Activated CD4-positive, alpha-beta T cell treated with anti-CD3 and anti-CD28 coated beads, Interleukin-10, Interleukin-2, amounts not matched to agents 100 ng/mL and 50 ng/mL, durations not matched to agents 16 hours and 8 hours (primary cell): Measurements from ENCODE around the gene WASF2.

Experiments used
- DNase-seq: peaks from one replicate; pipeline ENCODE4 v3.0.0-alpha.2; 2020

The WASF2 gene

DNA sequence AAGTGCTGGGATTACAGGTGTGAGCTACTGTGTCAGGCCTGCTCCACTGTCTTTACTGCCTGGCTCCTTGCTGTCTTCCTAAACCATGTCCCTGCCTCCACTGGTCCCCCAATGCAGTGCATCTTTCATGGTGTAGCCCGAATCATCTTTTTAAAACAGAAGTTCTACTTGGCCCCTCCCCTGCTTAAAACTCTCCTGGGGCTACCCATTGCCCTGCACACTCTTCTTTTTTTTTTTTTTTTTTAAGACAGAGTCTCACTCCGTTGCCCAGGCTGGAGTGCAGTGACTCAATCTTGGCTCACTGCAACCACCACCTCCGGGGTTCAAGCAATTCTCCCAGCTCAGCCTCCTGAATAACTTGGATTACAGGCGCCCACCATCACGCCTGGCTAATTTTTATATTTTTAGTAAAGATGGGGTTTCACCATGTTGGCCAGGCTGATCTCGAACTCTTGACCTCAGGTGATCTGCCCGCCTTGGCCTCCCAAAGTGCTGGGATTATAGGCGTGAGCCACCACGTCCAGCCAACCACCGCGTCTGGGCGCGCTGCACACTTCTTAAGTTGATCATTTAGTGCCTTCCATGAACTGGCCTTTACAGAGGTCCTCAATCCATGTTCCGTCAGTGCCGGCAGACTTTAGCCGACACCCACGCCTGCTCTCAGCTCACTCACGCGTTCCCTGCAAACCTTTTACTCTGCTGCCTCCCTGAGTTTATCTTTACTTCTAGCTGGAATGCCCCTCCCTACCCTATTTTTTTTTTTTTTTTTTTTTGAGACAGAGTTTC is 117.8 kb downstream of the WASF2 start:
- no peak for DNase-seq

DNA sequence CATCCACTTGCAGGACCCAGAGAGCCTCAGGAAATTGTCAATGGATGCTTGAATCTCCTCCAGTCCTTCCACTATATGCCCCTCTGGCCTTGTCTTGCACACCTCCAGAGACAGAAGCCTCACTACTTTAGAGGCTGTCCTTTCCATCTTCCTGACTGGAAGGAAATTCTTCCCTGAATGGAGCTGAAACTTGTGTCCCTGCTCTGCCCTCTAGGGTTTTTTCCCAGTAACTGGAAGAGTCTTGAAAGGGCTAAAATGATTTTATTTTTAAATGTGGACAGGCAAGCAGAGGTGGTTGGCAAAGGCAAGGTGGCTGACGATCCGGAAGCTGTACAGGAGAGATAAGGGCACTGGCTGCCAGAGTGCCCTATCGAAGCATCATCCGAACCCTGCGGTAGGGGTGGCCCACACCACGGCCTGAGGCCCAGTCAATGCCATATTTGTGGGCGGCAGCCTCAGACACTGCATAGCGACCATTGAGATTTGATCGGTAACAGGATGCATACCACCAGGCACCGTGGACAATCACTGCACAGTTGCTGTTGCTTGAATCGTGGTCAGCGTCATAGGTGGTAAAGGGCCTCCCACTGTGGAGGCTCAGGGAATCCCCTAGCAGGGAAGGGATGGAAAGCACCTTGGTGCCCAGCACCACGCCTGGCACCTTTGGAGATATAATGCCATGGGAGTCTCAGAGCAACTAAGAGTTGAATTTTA is 120.9 kb downstream of the WASF2 start:
- no peak for DNase-seq

DNA sequence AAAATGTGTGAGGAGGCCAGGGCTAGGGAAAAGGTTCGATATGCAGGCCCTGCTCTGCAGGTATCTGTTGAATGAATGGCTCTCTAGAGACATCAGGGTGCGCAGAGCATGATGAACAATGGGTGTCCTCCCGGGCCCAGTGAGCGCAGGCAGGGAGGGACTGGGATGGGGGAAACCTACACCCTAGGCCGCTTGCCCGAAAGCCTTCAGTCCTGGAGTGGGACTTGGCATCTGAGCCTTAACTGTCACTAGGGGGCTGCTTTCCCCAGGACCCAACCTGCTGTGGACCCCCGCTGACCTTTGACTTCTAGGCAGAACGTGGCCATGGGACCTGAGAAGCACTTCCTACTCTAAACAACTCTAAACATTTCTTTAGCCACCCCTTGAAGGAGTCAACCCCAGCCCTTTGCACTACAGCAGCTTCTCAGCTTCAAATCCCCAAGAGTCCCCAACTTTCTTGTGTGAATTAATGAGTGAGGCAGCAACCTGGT is 122.8 kb downstream of the WASF2 start:
- no peak for DNase-seq

GRCh38 chr1:27366411-27367159 is 123.4 kb downstream of the WASF2 start, which contains the start of gene MAP3K6:
Gene MAP3K6 (minus strand): TSS chr1:27366961. CDS start chr1:27366597, 364 bp downstream.
- peak; percentile 62 for DNase-seq

DNA sequence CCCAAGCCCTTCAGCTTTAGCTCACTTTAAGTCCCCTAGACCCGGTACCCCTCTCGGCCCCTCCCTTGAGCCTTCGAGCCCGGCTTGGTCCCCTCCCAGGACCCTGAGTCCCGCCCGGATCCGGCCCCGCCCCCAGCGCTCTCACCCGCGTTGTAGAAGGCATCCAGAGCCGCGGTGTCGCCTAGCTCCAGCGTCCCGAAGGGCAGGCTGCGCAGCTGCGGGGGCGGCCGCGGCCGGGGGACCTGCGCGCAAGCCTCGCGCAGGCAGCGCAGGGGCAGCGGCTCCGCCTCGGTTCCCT is 123.9 kb downstream of the WASF2 start:
- peak; percentile 82 for DNase-seq

DNA sequence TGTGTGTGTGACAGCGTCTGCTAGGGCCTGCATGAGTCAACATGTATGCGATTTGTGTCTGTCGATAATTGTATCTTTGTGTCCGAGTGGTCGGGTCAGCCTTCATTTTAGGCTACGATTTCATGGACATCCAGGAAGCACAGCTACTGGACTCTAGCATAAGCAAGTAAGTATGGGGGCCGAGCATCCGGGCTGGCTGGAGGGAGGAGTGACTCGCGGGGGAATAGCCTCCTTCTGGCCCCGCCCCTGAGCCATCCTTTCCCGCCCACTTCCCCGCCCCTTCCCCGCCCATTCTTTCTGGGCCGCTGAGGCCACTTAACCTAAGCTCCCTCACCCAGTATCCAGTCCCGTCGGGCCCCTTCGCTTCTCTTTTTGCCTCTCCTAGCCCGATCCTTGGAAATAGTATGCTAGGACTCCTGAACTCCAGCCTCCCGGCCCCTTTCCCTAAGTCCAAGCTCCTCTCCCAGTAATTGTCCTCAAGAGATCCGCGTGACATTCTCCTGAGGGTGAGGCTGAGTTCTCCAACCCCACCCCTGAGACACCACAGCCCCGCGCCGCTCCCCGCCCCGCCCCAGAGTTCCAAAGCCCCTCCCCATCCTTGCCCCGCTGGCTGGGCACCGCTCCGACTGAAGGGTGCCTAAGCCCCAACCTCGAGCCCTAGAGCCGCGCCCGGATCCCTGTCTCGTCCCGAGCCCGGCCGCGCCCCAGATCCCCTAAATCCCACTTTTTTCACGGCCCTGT is 124.4 kb downstream of the WASF2 start:
- DNase-seq: peak; percentile 85

DNA sequence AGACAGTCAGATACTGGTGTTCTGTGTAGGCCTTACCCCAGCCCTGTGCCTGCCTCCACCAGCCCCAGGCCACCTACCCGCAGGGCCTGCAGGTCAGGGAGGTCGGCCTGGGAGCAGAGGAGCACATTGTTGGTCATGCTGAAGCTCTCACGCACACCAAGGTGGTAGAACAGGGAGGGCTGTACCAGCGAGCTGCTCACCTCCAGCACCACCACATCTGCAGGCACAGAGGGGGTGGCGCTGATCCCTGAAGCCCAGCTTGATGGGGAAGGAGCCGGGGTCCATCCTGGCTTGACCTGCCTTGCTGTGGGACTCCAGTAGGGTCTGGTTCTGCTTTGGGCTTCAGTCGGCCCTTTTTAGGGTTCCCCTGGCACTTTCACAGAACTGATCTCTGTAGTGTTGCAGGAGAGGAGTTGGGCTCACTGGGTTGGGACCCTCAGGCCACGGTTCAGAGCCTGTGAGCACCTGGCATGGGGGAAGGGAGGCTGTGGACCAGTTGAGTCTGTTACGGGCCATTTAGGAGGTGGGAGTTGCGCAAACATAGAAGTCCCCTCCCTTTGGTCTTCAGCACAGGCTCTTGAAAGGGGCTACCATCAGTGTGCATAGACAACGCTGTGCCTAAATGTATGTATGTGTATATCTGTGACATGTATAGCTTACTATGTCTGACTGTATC is 125.1 kb downstream of the WASF2 start:
- no peak for DNase-seq

- no peak for DNase-seq
Observed at GRCh38 chr1:27363766-27364695, 125.9 kb downstream of the WASF2 start.

- no peak for DNase-seq
Observed at GRCh38 chr1:27361553-27361952, 128.4 kb downstream of the WASF2 start.

DNA sequence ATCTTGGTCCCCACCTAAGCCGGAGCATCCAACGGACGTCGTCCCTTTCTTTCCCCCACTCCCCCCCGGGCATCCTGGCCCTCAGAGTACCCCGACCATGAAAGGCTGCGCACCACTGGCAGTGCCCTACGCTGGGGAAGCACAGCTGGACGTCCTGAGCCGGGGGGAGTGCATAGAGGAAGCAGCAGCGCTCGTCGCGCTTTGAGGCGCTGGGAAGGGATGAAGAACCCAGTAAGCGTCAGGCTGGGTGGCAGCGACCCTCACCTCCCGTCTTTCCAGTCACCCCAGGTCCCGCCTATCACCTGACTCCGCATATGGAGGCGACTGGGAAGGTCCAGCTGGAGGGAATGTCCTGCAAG is 128.9 kb downstream of the WASF2 start:
- DNase-seq: no peak

GRCh38 chr1:27360159-27361043 is 129.6 kb downstream of the WASF2 start:
- no peak for DNase-seq

GRCh38 chr1:27359822-27360158 is 130.2 kb downstream of the WASF2 start:
- no peak for DNase-seq

DNA sequence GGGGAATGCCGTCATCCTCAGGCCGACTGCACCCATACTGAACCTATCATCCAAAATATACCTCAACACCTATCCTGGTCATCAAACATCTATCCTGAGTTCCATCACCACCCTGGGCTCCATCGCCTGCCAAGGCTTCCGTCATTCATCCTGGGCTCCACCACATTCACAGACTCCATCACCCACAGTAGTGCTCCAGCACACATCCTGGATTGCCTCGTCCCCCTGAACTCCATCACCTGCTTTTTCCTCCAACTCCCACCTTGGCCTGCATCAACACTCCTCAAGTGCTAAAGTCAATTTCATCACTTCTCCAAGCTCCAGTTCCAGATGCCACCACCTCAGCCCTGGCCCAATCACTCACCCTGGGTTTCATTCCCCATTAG is 131.0 kb downstream of the WASF2 start:
- DNase-seq: no peak

DNA sequence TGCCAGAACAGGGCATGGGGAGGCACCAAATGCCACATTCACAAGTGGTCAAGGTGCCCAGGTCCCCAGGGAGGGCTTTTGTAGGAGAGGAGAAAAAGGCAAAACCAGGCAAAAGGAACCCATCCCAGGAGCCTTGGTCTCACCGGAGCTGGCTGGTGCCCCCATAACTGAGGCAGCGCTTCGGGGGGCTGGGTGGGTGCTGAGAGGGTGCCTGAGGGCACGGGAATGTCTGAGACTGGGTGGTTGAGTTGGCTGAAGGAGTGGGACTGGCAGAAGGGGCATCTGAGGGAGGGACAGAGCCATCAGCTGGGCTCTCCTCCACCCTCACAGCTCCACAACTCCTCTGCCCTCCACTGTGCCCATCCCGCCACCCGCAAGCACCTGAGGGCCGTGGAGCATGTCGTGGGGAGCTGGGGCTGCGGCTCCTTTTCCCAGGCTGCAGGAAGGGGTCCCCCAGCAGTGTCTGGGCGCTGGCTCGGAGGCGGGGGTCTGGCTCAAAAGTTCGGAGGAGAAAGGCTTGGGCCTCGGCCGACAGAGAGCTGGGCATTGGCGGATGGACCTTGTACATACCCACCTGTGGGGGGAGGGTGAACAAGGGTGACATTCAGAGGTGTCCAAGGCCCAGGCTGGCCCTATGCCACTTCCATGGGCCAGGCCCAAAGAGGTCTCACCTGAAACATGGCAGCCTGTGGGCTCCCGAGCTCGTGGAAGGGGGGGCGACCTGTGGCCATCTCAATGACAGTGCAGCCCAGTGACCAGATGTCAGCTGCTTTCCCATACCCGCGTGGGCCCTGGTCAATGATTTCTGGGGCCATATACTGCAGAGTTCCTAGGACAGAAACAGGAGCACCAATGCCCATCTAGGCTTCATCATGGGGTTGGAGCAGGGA is 131.7 kb downstream of the WASF2 start:
- DNase-seq: no peak

DNA sequence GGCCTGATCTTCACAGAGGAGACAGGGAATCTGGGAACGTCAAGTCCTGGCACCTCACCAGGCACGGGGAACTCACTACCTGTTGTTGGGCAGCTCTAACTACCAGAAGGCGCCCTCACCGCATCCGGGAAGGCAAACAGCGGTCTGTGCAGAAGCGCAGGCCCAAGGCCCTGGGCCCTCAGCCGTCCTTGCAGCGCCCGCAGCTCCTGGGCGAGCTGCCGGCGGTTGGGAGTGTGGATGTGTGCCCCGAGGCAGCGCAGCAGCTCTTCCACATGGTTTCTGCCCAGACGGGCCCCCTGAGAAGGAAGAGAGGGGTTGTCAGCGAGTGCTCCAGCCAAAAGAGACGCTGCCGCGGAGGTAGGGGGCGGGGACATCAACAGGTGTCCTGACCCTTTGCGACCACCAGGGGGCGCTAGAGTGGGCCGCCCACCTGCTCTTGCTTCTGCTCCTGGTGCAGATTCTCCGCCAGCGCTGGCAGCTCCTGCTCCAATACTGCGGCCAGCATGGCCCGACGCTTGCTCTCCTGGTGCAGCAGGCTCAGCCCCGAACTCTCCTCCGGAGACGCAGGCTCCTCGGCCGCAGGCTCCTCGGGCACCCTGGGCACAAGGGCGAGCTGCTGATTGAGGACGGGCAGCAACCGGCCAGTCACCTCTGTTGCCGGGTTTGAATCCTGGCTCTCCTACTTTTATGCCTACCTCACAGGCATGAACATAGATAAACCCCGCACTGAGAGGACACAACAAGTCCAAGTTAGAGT is 132.5 kb downstream of the WASF2 start:
- peak; percentile 86 for DNase-seq

GRCh38 chr1:27356619-27357280 is 133.2 kb downstream of the WASF2 start:
- DNase-seq: peak; percentile 52

GRCh38 chr1:27356277-27356618 is 133.7 kb downstream of the WASF2 start:
- no peak for DNase-seq

GRCh38 chr1:27355683-27356082 is 134.3 kb downstream of the WASF2 start:
- no peak for DNase-seq
